ENCODE results near the gene JPT2.

Gene JPT2

DNA sequence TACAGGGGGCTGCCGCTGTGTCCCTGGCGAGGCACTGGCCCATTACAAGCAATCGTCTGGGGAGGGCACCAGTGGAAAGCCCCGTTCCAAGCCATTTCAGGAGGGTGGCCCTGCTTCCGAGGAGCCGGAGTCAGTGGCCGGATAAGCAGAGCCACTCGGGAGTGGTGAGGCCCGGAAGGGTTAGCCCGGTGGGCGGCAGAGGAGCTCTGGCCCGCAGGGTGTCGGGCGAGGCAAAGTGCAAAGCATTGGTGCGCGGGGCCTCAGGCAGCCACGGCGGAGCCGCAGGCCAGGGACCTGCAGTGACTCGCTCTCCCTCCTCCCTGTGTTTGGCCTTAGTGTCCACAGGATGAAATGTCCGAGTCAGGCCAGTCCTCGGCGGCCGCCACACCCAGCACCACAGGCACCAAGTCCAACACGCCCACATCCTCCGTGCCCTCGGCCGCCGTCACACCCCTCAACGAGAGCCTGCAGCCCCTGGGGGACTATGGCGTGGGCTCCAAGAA lies 68.7 kb downstream of the JPT2 start:
- FAIRE-seq (no peak), DNase-seq (ENCODE audit: insufficient read length, low spot score) (no peak)
- TF ChIP-seq POLR2A (IDR thresholded peaks at IDR 0.05; ENCODE audit: low read depth, low read length) = no peak
- TF ChIP-seq POLR2AphosphoS5 (IDR thresholded peaks at IDR 0.05; ENCODE audit: low read depth, low read length) = no peak
- no peak for TF ChIP-seq TAF1 (IDR thresholded peaks at IDR 0.05; ENCODE audit: low read depth, low read length)
- no peak for TF ChIP-seq SPI1 (IDR thresholded peaks at IDR 0.05; ENCODE audit: low read depth, low read length)
- TF ChIP-seq POU2F2 (IDR thresholded peaks at IDR 0.05; ENCODE audit: low read depth, low read length) = no peak
- no peak for TF ChIP-seq PAX5 (IDR thresholded peaks at IDR 0.05; ENCODE audit: insufficient read depth, low read length, severe bottlenecking)

DNA sequence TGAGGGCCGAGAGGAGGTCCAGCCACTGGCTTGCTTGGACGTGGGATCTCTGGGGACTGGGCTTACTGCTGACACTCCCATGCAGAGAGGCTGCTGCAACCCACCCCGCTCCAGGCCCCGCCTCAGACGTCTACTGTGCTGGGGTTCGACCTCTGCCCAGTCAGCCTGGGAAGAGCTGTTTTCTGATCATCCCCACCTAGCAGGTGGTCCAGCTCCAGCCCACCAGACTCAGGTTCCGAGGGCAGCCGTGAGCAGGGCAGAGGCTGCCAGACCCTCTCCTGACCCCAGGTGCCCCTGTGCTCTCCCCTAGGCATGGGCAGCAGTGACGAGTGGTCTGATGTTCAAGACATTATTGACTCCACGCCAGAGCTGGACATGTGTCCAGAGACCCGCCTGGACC lies 69.9 kb downstream of the JPT2 start:
- DNase-seq (ENCODE audit: insufficient read length, low spot score) (no peak), FAIRE-seq (no peak)
- no peak for TF ChIP-seq POLR2AphosphoS5 (IDR thresholded peaks at IDR 0.05; ENCODE audit: low read depth, low read length)
- no peak for TF ChIP-seq SPI1 (IDR thresholded peaks at IDR 0.05; ENCODE audit: low read depth, low read length)
- TF ChIP-seq PAX5 (IDR thresholded peaks at IDR 0.05; ENCODE audit: insufficient read depth, low read length, severe bottlenecking) = no peak
- TF ChIP-seq POLR2A (IDR thresholded peaks at IDR 0.05; ENCODE audit: low read depth, low read length) = no peak
- no peak for TF ChIP-seq POU2F2 (IDR thresholded peaks at IDR 0.05; ENCODE audit: low read depth, low read length)
- TF ChIP-seq TAF1 (IDR thresholded peaks at IDR 0.05; ENCODE audit: low read depth, low read length) = no peak

DNA sequence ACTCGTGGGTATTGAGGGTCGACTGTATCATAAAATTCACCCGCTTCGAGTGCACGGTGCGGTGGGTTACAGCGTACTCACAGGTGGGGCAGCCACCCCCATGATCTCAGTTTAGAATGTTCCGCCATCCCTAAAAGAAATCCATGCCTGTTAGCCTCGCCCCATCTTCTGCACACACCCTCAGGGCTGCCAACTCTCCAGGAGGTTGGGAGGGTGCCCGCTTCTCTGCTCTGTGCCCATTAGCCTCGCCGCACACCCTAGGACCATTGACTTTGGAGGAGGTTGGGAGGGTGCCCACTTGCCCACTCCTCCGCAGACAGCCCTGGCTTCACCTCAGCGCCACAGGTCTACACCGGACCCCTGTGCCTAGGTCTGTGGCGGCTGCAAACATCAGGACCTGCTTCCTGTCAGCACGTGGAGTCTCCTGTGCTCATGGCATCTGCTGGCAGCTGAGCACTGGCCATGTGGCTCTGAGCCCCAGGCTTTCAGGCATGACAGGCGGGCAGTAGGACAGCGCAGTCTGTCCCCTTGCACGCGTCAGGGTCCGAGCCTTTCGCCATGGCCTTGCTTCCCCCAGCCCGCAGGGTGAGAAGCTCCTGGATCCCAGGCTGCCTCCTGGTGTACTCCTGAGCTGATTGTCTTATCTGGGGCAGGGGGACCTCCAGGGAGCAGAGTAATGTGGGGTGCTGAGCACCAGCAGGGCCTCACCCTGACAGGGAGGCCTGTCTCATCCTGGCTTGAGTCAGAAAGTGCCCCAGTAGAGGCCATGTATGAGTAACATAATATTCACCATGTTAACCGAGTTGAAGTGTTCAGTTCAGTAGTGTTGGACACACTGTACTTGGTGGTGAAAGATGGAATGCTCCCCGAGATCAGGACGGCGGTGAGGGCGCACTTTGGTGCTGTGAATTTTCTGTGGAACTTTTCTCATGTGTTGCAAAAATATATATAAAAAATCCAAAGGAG lies 71.4 kb downstream of the JPT2 start:
- DNase-seq (ENCODE audit: insufficient read length, low spot score) (no peak), FAIRE-seq (peak; percentile 43)
- no peak for TF ChIP-seq SPI1 (IDR thresholded peaks at IDR 0.05; ENCODE audit: low read depth, low read length)
- TF ChIP-seq POU2F2 (IDR thresholded peaks at IDR 0.05; ENCODE audit: low read depth, low read length) = no peak
- no peak for TF ChIP-seq POLR2AphosphoS5 (IDR thresholded peaks at IDR 0.05; ENCODE audit: low read depth, low read length)
- no peak for TF ChIP-seq TAF1 (IDR thresholded peaks at IDR 0.05; ENCODE audit: low read depth, low read length)
- no peak for TF ChIP-seq PAX5 (IDR thresholded peaks at IDR 0.05; ENCODE audit: insufficient read depth, low read length, severe bottlenecking)
- no peak for TF ChIP-seq POLR2A (IDR thresholded peaks at IDR 0.05; ENCODE audit: low read depth, low read length)
